K562 (cell line): ENCODE measurements around the gene NPAS3. TPM values are rescaled to one million over a fixed set of nuclear protein-coding genes. Genes with fewer than 3 reads are reported as not detected.

Experiments
- ATAC-seq: fragments of 200-7000 bp; cut with Tn5 transposase; 3 replicates; pipeline ENCODE4 v1.9.1; 2020; ENCODE audit warnings: moderate library complexity
- BruUV-seq: library from RNA; stranded (reverse); fragments of 400-500 nt; replicated peaks from 2 replicates; lab custom pipeline; 2021; lab: Mats Ljungman, UMichigan
- CTCF ChIA-PET: fragments of 300-600 bp; formaldehyde crosslinking; extraction: SDS; loops from one replicate; lab custom pipeline; 2021; ENCODE audit warnings: low intra/inter-chr PET ratio; lab: Yijun Ruan, JAX
- POLR2A ChIA-PET: fragments of 300-600, 350-650 bp; sonication (Branson Sonifier 250); formaldehyde crosslinking; extraction: SDS; loops from one replicate; lab custom pipeline; 2021; ENCODE audit warnings: antibody characterized with exemption, inconsistent platforms; lab: Yijun Ruan, JAX
- DNase-seq, 4 experiments: peaks; one replicate each; pipeline versions ENCODE4 v3.0.0 to v3.0.0-alpha.2; 2011 to 2018; ENCODE audit warnings: low spot score in 3 of 4, mixed read lengths in 3 of 4; ENCODE audit errors: extremely low read depth in 1 of 4
- FAIRE-seq: peaks from 2 replicates; lab custom pipeline; 2011; peaks lifted over from hg19 to GRCh38; lab: Jason Lieb, UNC
- H2AFZ ChIP-seq: 2 replicates; pipeline ENCODE4 v1.6.0; 2011; ENCODE audit warnings: low read depth, low read length, control low read depth, inconsistent platforms
- H3K27ac ChIP-seq: fragments of 200-600 bp; 3 replicates; pipeline ENCODE4 v1.8.0; 2011; ENCODE audit warnings: low read depth, mild to moderate bottlenecking, control low read depth, inconsistent platforms, low read length, moderate library complexity, mixed read lengths; ENCODE audit errors: extremely low read depth
- H3K27me3 ChIP-seq, 2 experiments: fragments of 300-600 bp in 1 of 2; 2 replicates in 1 of 2; 3 replicates in 1 of 2; pipeline versions ENCODE4 v1.6.0 to v1.8.0; 2011; ENCODE audit warnings: inconsistent platforms in 2 of 2, low read length in 2 of 2, mild to moderate bottlenecking in 1 of 2, mixed read lengths in 1 of 2, moderate library complexity in 1 of 2; ENCODE audit not compliant: control insufficient read depth in 2 of 2, insufficient read depth in 2 of 2
- H3K36me3 ChIP-seq: fragments of 300-600 bp; 3 replicates; pipeline ENCODE4 v1.8.0; 2011; ENCODE audit warnings: mild to moderate bottlenecking, low read length, inconsistent platforms; ENCODE audit not compliant: control insufficient read depth, insufficient read depth
- H3K4me1 ChIP-seq, 2 experiments: fragments of 200-600 bp in 1 of 2; replicated peaks in 1 of 2; 2 replicates in 1 of 2; 3 replicates in 1 of 2; pipeline versions ENCODE4 v1.5.1 to v1.8.0; 2011; ENCODE audit warnings: inconsistent platforms in 2 of 2, low read length in 2 of 2, mild to moderate bottlenecking in 1 of 2, mixed read lengths in 1 of 2, moderate library complexity in 1 of 2; ENCODE audit not compliant: control insufficient read depth in 2 of 2, insufficient read depth in 2 of 2
- H3K4me2 ChIP-seq: 2 replicates; pipeline ENCODE4 v1.6.1; 2011; ENCODE audit warnings: low read length, control low read depth, inconsistent platforms, mixed read lengths; ENCODE audit not compliant: insufficient read depth
- H3K4me3 ChIP-seq: fragments of 200-600 bp; sonication (generic), shearing (Covaris generic); 2 replicates; pipeline ENCODE4 v1.5.1; 2016; ENCODE audit warnings: control low read depth, inconsistent platforms
- H3K79me2 ChIP-seq: fragments of 200-600 bp; 3 replicates; pipeline ENCODE4 v1.8.0; 2011; ENCODE audit warnings: low read length, inconsistent platforms; ENCODE audit not compliant: control insufficient read depth, insufficient read depth
- H3K9ac ChIP-seq, 2 experiments: 2 replicates each; pipeline versions ENCODE4 v1.6.0 to v1.6.1; 2011; ENCODE audit warnings: low read depth in 2 of 2, low read length in 2 of 2, control low read depth in 1 of 2, inconsistent platforms in 1 of 2, mild to moderate bottlenecking in 1 of 2, mixed read lengths in 1 of 2; ENCODE audit not compliant: insufficient read depth in 1 of 2
- H3K9me1 ChIP-seq: one replicate; pipeline ENCODE4 v1.6.0; 2011; ENCODE audit warnings: inconsistent platforms, mild to moderate bottlenecking, low read length, moderate library complexity; ENCODE audit not compliant: control insufficient read depth, insufficient read depth
- H3K9me3 ChIP-seq: replicated peaks from 2 replicates; pipeline ENCODE4 v1.5.1; 2011; ENCODE audit warnings: low read depth, low read length, inconsistent platforms; ENCODE audit not compliant: control insufficient read depth, insufficient read depth
- H4K20me1 ChIP-seq: replicated peaks from 2 replicates; pipeline ENCODE4 v1.6.1; 2011; ENCODE audit warnings: low read length, inconsistent platforms, mixed read lengths; ENCODE audit not compliant: control insufficient read depth, insufficient read depth
- HINFP ChIP-seq: fragments of 450-650 bp; conservative IDR thresholded peaks from 2 replicates; pipeline ENCODE4 v1.6.1; 2016; ENCODE audit warnings: missing genetic modification characterization, low read depth, mild to moderate bottlenecking, control low read depth, missing compliant biosample characterization
- NONO ChIP-seq, 2 experiments: fragments of 200-400 bp in 1 of 2; fragments of 450-650 bp in 1 of 2; formaldehyde crosslinking in 1 of 2; IDR thresholded peaks; 2 replicates each; pipeline ENCODE4 v1.6.1; 2017; ENCODE audit warnings: low read depth in 2 of 2, mild to moderate bottlenecking in 2 of 2, moderate library complexity in 2 of 2, low read length in 1 of 2
- RBM22 ChIP-seq: fragments of 200-400 bp; formaldehyde crosslinking; IDR thresholded peaks from 2 replicates; pipeline ENCODE4 v1.6.1; 2018; ENCODE audit warnings: low read length, low read depth; ENCODE audit not compliant: poor library complexity, severe bottlenecking
- WGBS: fragments of 100-300 bp; shearing (Covaris generic); methylation state at CpG from one replicate; pipeline ENCODE4 v1.1.6; 2016; ENCODE audit warnings: low coverage, mixed read lengths; ENCODE audit not compliant: insufficient coverage; ENCODE audit errors: missing lambda C conversion rate; 5-methylcytosine and 5-hydroxymethylcytosine counted together
- in situ Hi-C: fragments of 300-500 bp; cut with MboI; formaldehyde crosslinking; loops from 4 replicates; pipeline ENCODE4 v1.15.0; 2018; ENCODE audit warnings: inconsistent platforms, mixed read lengths
- intact Hi-C: fragments of 100-400 bp; cut with micrococcal nuclease; formaldehyde crosslinking; loops from 2 replicates; pipeline ENCODE4 v1.14.2; 2022
- polyA plus RNA-seq, 8 experiments: library from polyadenylated mRNA; depleted of rRNA in 4 of 8; stranded (reverse) in 5 of 8; unstranded in 3 of 8; fragments of >200 nt; fragmentation: Nextera tagmentation in 2 of 8; fragmentation: Illumina TruSeq in 1 of 8; extraction: Ambion mirVana in 2 of 8; extraction: Trizol in 1 of 8; gene quantifications; 2 replicates each; pipeline versions ENCODE4 v1.2.1 to v1.2.3, GENCODE V29; 2011 to 2014; ENCODE audit warnings: inconsistent platforms in 1 of 8, missing spikeins in 1 of 8
- total RNA-seq, 7 experiments: library from RNA; depleted of rRNA in 6 of 7; stranded (reverse); fragments of >200 nt in 6 of 7; fragmentation: Illumina TruSeq in 2 of 7; extraction: Trizol in 2 of 7; gene quantifications; 2 replicates each; pipeline versions ENCODE4 v1.2.1 to v1.2.3, GENCODE V29; 2011 to 2021; ENCODE audit warnings: low replicate concordance in 1 of 7
- TF ChIP-seq, protein P1 (sequence below): fragments of 450-650 bp; IDR thresholded peaks from 2 replicates; pipeline ENCODE4 v1.6.1; 2016; ENCODE audit warnings: missing biosample characterization, missing genetic modification characterization
- TF ChIP-seq, protein P2 (sequence below): fragments of 450-650 bp; formaldehyde crosslinking; IDR thresholded peaks from 2 replicates; pipeline ENCODE4 v1.4.0; 2020; ENCODE audit warnings: mild to moderate bottlenecking, moderate library complexity

NPAS3 gene
- total and polyA plus RNA-seq, 9 of the 15 experiments (the other 6 are each of a cell fraction or from before 2014, with no cell fraction given): 0.04 TPM; not detected in 8

DNA sequence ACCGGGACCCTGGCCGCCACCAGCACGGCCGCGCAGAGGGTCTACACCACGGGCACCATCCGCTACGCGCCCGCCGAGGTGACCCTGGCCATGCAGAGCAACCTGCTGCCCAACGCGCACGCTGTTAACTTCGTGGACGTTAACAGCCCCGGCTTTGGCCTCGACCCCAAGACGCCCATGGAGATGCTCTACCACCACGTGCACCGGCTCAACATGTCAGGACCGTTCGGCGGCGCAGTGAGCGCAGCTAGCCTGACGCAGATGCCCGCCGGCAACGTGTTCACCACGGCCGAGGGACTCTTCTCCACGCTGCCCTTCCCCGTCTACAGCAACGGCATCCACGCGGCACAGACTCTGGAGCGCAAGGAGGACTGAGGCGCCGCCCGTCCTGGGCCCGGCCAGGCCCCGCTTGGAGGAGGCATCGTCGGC lies 862.1 kb downstream of the NPAS3 start:
- in situ Hi-C loops (no loop called here), intact Hi-C loops (no loop called here)
- TF ChIP-seq, protein P1, sequence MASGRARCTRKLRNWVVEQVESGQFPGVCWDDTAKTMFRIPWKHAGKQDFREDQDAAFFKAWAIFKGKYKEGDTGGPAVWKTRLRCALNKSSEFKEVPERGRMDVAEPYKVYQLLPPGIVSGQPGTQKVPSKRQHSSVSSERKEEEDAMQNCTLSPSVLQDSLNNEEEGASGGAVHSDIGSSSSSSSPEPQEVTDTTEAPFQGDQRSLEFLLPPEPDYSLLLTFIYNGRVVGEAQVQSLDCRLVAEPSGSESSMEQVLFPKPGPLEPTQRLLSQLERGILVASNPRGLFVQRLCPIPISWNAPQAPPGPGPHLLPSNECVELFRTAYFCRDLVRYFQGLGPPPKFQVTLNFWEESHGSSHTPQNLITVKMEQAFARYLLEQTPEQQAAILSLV (tag): no peak
- TF ChIP-seq HINFP (tag) (no peak), NONO (IDR thresholded peaks at IDR 0.05; ENCODE audit: low read depth in 2 of 2, low read length in 1 of 2) (no peak), RBM22 (no peak)
- TF ChIP-seq, protein P2, sequence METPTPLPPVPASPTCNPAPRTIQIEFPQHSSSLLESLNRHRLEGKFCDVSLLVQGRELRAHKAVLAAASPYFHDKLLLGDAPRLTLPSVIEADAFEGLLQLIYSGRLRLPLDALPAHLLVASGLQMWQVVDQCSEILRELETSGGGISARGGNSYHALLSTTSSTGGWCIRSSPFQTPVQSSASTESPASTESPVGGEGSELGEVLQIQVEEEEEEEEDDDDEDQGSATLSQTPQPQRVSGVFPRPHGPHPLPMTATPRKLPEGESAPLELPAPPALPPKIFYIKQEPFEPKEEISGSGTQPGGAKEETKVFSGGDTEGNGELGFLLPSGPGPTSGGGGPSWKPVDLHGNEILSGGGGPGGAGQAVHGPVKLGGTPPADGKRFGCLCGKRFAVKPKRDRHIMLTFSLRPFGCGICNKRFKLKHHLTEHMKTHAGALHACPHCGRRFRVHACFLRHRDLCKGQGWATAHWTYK (CRISPR knock-in tag): no peak
- Histone ChIP-seq H4K20me1 (no peaks in the 10 kb centered on the region), H3K27ac (no peak overlapping the region), H2AFZ (no peak overlapping the region), H3K4me2 (no peak overlapping the region), H3K36me3 (no peaks in the 10 kb centered on the region), H3K9me3 (no peaks in the 10 kb centered on the region), H3K4me3 (no peak overlapping the region), H3K27me3 (no peaks in the 10 kb centered on the region), H3K9ac (no peak overlapping the region), H3K9me1 (no peaks in the 10 kb centered on the region), H3K79me2 (no peaks in the 10 kb centered on the region), H3K4me1 (no peaks in the 10 kb centered on the region; a peak in 1 of 5 replicates)
- no TSS peak for BruUV-seq
- ChIA-PET POLR2A (no interaction called here), CTCF (no interaction called here)
- WGBS: 91% methylated on average over 15 of the region's 45 CpGs
- FAIRE-seq: no peak
- no peak for DNase-seq
- ATAC-seq: no peak
